Activated T-cell treated with anti-CD3 and anti-CD28 coated beads for 4 hours (primary cell): ENCODE results near the gene GTF3A.
A peak's percentile ranks its signal among the peaks of the same experiment; 100 is the strongest.

Experiments used
- DNase-seq: peaks from one replicate; pipeline ENCODE4 v3.0.0-alpha.2; 2020

Gene GTF3A

DNA sequence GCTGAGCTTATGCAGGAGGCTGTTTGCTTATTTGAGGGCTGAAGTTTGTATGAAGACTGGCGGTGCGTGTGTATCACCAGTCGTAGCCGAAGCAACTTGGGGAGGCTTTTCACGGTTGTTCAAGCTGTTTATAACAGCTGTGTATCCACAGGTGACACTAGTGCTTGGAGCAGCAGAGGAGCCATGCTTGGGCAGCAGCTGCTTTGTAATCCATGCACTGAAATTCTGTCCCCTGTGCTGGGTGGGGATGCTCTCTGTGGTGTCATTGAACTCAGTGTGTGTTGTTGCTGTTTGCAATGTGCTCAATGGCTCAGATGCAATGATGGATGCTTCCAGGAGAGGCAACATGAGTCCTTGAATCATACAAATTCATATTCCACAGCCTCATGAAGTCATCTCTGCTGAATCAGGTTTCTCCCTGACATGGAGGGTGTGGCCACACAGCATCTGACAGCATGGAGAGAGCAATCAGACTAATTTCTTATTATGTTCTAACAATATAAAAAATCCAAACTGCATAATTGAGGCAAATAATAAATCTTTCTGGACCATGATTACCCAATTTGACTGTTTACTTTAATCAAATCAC lies 18.8 kb upstream of the GTF3A start:
- no peak for DNase-seq

DNA sequence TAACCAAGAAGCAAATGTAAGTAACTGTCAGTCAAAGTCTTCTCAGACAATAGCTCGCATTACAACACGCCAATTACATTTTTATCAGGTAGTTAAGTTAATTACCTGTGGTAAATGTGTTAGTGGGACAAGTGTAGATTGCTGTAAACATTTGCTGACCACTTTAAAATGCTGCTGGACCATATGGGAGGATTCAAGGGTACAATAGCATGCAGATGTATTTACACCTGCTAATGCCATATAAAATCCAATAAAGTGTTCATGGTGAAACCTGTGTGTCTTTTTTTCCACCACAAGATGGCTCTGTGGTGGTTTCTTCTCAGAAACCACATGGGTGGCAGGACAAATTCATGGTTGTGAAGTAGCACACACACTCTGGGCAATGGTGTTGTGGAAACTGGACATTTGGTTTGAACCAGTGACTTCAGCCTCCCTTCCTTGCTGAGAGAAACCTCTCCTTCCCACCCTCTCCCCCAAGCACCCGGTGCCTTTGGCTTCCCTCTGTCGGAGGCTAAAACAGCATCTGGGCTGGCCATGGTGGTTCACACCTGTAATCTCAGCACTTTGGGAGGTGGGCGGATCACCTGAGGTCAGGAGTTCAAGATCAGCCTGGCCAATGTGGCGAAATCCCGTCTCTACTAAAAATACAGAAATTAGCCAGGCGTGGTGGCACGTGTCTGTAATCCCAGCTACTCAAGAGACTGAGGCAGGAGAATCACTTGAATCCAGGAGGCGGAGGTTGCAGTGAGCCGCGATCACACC lies 18.1 kb upstream of the GTF3A start:
- DNase-seq = peak; percentile 31

DNA sequence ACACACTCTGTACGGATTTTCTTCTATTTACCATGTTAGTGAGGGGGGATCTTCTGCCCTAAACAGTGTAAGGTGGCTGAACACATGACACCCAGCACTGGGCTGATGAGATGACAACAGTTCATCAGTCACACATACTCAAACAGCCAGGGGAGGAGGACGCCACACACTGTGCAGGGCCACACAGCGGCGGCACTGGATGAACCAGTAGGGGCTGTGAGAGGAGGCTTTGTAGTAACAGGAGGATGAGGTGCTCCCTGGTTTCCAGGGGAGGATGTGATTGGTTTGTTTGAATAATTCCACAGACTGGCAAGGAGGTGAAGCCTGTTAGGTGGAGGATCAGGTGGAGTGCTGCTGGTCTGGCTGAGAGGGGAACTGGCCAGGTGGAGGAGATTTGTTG lies 16.3 kb upstream of the GTF3A start:
- no peak for DNase-seq

DNA sequence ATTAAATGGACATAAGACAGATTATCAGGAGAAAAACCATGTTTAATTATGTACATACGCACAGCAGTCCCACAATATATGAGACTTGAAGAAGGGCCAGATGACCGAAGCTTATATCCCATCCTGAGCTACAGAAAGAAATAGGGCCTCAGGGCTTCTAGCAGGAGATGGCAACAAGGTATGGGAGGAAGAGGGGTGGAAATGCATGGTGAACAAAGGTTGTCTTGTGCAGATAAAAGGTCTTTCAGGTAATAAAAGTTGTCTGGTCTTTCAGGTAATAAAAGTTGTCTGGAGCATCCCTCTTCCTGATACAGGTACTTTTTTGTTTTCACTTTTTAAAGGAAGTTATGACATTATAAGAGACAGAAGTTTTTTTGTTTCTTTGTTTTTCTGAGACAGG lies 15.4 kb upstream of the GTF3A start:
- DNase-seq = no peak

DNA sequence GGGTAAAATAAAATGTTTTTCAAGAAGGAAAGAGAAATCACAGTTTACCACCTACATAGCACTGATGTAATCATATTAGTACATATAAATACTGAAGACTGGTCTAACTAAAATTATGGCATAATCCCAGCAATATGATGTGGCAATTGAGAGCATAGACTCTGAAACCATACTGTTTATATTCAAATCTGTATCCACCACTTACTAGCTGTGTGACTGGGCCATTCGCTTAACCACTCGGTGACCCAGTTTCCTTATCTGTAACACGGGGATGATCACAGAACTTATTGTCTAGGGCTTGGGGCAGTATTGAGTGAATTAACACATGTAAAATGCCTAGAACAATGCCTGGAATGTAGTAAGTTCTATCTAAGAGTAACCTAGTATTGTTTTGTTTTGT lies 13.1 kb upstream of the GTF3A start:
- DNase-seq = no peak

DNA sequence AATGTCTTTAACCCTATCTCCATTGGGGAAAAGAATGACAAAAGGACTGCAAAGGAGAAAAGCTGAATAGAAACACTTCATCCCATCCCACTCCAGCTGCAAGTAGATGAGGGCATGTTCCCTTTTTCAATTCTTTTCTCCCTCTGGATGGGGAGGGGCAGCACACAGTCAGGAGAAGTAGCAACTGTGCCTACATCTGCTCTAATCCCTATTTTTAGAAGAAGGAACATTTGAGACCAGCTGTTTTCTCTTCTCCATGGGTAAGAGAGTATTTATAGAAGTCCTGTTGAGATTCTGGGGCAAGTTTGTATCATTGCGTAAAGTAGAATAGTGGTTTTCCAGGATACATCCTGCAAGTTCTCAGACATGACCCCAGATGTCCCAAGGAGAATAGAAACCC lies 9.3 kb upstream of the GTF3A start:
- DNase-seq = no peak

DNA sequence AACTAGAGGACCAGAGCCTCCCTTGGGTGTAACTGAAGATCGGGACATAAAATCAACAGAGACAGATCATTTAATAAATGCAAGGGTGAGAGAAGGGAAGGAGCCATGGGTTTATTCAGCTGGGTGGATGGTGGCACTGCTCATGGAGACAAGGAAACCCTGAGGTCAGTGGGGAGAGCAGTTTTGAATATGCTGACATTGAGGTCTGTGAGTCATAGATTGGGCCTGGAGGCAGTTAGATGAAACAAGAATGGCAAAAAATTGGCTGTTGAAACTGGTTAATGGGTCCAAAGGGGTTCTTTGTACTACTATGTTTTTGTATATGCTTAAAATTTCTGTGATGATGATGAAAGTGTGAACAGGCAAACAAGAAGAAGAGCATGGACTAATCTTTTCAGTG lies 5.1 kb upstream of the GTF3A start:
- DNase-seq = no peak

DNA sequence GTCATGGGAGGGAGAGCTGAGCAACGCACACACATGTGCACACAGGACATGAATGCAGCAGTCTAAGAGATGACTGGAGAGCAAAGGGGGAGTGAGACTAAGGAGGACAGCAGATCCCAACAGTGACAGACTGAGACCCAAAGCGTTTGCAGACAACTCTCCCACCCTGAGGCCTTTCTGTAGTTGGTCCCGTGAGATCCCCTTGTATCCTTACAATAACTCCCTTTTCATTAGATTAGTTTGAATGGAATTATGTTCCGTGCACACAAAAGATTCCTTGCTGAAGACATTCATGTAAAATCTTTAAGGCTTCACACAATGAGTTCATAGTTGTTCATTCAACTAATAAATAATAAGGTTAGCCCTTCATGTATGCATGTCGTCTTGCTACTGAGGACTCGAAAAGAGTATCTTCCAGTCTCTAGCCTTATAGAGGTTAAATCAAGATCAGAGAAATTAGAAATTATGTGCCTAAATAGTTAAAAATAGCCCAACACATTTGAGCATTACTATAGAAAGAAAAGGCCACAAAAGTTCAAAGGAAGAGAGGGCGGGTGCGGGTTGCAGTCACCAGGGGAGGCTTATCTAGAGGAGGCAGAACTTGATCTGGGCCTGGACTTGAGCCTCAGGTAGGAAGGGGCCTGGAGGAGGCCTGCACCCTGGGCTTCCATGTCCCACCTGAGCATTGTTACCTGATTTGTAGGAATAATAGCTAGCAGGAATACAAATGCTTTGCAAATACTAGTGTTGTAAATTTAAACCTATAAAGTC lies 3.1 kb upstream of the GTF3A start:
- no peak for DNase-seq

DNA sequence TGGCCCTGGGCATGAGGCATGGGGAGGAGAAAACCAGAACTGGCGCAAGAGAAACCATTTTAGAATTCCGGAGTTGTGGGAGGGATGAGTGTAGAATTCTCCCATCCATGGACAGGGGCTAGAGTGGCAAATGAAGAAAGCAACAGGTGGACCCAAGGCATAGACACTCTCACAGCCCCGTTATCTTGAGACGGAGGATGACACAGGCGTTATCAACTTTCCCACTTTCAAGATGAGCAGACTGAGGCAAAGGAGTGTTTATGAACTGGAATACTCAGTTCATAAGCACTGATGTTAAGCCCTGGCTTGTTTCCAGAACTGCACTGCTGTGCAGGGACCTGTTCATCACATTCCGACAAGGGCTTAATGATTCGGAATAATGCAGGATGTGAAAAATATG lies 1.1 kb upstream of the GTF3A start:
- DNase-seq = no peak

DNA sequence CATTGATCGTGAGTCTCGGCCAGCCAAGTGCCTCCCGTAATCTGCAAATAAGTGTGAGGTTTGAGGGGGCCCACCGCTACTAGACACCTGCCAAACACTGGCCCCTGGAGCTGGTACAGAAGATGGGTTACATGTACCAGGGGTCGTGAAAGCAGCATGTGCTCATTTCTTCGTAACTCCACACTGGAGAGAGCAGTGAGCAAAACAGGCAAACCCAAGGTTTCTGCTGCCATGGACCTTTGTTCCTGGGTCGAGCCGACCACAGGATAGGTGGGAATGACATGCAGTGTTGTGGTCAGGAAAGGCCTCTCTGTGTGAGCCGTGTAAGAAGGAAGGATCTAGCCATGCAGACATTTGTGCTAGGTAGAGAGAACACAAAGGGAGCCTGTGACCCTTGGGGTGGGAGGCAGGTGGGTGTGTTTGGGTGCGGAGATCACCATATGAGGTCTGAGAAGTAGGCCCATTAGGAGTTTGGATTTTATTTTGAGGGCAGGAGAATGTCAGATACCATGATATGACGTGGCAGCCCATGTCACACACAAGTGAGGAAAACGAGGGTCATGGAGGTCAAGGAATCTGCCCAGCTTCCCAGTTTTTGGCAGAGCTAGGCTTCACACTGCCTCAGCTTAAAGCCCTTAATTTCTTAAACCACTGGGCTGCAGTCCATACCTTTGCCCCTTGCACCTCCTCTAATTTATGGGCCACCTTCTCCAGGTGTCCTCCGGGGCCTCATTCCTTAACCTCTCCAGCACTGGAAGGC lies 919 bp downstream of the GTF3A start:
- DNase-seq = no peak

DNA sequence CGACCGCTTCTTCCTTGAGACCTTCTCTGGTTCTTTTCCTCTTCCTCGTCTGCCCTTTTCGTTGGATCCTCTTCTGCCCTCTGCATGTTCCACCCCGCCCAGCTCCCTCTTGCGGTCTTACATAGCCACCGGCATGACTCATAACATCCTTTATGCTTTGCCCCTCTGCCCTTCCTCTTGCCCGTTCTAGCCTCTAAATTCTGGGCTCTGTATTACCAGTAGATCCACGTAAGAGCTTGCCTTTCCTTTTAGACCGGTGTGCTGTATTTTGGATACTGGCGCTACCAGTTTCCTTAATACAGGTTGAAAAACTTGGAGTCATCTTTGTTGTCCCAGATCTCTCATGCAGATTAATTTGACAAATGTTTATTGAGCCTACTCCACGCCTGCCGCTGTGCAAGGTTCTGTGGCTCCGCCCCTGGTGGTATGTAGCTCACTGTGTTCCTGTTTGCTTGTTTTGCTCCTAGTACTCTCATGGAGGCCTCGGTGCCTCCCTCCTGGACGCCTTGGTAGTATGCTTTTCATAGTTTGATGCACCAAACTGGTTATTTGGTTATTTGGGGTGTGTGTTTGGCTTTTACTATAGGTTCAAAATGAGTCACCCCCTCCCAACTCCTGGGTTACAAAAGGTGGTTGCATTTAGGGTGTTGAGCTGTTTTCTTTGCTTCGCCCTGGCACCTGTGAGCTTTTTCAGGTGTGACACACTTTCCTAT lies 1.7 kb downstream of the GTF3A start:
- peak; percentile 61 for DNase-seq

DNA sequence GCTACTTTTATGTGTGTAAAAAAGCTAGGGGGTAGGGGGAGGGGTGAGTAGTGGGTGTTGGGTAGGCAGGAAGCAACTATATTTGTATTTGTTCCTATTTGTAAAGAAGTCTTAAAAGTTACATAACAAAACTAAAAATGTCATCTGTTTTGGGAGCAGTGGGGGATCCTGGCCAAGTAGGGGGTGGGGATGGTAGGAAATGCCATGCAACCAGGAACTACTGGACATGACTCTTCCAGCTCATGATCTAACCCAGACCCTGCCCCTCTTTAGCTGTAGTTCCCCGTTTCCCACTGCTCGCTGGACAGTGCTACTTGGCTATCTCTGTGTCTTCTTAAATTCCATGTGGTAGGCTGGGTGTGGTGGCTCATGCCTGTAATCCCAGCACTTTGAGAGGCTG lies 3.2 kb downstream of the GTF3A start:
- DNase-seq = no peak

DNA sequence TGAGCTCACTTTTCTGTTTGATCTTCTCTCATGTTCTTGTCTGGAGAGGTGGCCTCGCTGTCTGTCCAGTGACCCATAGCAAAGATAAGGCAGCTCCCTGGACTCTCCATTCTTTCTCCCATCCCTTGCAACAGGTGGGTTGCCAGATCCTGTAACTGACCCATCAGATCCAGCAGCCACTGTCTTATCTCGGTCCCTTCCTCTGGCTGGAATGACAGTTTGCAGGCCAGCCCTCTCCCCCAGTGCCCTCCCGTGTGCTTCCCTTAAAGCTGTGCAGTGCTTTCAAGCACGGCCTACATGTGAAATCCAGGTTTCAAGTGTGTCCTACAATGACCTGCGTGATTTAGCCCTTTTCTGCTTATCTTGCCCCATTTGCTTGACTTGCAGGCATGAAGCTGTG lies 3.7 kb downstream of the GTF3A start:
- no peak for DNase-seq

DNA sequence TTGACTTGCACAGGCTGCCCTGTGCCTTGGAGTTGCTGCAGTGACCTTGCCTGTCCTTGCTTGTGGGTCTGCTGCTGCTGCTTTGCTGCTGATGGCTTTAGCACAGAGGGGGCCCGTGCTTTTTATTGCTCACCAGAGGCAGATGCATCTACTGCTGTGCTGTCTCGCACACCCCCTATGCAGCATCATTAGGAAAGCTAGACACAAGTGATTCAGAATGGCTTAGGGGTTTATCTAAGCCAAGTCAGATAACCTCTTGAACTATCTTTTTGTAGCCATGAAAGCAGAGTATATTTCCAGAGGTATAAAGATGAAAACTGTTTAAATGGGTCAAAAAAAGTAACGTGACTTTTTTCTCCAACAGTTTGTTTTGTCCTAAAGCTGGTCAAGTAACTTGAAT lies 7.8 kb downstream of the GTF3A start:
- DNase-seq = no peak

DNA sequence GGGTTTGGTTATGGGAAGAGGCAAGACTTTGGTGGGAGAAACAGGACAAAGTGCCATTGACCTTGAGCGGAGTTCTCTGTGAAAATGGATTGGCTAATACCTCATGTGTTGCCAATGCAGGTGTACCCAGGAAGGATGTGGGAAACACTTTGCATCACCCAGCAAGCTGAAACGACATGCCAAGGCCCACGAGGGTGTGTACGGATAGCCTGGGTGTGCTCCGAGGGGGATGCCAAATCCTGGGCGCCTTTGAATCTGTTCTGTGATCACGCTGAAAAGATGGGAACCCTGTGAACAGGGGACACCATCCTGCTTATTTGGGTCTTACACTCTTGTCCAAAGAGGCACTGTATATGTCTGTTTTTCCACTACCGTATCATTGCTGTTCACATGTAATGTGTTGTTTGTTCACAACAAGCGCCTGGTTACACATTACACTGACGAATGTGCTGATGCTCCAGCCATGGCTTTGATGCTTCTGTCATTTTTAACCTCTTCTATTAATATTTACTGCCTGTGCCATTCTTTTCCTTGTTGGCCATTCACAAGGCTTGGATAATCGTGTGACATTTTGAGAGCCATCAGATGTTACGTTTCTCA lies 8.3 kb downstream of the GTF3A start:
- DNase-seq = no peak

DNA sequence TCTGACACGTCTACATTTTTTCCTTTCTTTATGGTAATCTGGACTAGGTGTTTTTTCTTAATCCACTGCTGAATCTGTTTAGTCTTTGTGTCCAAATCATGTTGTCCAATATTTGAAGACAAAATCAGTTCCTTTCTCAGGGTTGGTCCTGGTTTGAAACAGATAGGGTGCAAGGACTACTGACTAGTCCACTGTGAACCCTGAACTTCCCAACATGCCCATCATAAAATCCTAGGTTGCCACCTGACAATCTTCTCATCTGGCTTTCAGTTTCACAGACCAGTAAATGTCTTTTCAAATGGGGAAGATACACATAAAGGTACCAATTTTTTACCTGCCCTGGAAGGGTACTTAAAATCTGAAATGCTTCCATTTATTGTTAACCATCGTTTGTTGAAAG lies 12.7 kb downstream of the GTF3A start:
- DNase-seq = no peak

DNA sequence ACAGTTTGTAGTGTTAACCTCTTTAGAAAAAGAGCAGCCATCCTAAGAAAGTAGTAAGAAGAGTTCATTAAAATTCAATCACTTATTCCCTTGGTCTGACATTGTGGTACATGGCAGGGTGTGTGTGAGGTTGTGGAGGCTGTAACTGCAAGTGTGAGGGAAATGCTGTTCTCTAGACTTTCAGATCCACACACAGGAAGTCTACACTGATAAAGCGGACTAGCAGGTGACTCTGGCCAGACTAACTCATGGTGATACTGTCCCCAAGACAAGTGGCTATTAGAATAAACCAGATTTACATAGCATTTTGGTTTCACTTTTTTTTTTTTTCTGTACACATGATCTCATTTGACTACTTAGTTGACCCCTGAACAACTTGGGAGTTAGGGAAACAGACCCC lies 16.0 kb downstream of the GTF3A start:
- no peak for DNase-seq

DNA sequence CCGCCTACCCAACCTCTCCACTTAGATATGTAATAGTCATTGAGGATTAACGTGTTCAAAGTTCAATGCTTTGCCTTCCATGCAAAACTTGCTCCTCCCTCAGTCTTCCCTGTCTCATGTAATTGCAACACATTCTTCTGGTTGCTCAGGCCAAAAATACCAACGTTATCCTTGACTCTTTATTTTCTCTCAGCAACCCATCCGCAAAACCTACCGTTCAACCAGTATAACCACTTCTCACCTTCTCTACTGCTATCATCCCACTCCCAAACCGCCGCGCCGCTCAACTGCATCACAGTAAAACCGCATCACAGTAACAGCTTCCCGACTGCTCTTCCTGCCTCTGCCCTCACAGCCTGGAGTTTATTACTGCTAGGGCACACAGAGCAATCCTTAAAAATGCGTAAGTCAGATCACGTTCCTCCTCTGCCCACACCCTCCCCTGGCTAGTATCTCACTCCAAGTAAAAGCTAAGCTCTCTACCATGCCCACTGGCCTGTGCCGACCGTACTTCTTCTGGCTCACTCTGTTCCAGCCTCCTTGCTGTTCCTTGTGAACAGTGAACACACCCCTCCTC lies 17.7 kb downstream of the GTF3A start:
- no peak for DNase-seq

DNA sequence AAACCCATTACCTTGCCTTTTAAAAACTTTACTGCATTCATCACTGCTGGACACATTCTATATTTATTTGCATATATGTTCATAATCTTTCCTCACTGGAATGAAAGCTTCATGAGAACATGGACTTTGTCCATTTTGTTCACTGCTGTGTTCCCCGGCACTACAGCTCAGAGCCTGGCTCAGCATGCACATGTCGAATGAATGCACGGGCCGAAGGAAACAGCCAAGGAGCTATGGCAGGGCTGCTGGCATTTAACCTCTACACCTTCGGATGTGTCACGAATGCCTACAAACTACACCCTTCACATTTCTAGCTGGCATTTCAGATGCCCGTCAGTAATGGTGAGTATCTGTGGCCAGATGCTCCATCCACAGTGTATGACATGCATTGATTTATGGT lies 18.4 kb downstream of the GTF3A start:
- DNase-seq = no peak

DNA sequence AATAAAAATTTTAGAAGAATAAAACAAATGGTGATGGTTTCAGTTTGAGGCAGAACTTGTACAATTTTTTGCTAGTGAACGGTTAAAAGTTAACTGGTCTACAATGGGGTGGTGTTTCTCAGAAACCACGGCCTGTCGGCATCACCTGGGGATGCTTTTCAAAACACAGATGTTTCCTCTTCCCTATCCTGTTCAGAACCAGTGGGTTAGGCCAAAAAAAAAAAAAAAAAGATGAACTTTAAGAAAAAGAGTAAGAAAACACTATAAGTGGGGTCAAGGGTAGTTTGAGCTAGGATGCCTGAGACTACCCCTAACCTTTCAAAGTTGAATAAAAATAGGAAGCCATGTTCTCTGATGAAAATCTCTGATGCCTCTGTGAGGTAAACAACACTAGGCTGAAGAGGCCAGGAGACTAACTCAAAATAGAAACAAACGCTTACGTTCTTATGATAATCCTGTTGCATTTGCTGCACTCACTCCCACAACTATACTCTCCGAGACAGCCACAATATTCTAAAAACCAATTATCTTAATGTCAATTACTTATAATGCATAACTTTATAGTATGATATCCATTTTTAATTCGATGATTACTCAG lies 22.7 kb downstream of the GTF3A start:
- DNase-seq = no peak

DNA sequence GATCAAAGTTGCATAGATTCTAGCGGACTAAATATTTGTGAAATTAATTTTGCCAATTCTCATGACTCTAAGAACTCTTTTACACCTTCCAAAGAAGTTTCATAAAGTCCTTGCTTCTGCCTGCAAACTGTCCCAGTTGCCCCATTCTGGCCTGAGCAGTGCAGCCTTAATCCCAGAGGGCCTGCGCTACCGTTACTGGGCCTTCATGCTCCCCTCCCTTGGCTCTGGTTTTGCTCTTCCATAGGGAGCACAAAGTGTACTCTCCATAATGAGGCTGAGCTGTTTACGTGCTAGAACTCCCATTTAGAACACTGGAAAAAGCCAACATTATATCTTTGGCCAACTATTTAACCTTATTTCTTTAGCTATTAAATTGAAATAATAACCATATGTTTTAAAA lies 23.9 kb downstream of the GTF3A start:
- no peak for DNase-seq
